ENCODE results near the gene TMEM95. TPM values are rescaled to one million over a fixed set of nuclear protein-coding genes. Genes with fewer than 3 reads are reported as not detected.

Gene TMEM95
- total RNA-seq, 1 donor from 2014 or later: not detected

DNA sequence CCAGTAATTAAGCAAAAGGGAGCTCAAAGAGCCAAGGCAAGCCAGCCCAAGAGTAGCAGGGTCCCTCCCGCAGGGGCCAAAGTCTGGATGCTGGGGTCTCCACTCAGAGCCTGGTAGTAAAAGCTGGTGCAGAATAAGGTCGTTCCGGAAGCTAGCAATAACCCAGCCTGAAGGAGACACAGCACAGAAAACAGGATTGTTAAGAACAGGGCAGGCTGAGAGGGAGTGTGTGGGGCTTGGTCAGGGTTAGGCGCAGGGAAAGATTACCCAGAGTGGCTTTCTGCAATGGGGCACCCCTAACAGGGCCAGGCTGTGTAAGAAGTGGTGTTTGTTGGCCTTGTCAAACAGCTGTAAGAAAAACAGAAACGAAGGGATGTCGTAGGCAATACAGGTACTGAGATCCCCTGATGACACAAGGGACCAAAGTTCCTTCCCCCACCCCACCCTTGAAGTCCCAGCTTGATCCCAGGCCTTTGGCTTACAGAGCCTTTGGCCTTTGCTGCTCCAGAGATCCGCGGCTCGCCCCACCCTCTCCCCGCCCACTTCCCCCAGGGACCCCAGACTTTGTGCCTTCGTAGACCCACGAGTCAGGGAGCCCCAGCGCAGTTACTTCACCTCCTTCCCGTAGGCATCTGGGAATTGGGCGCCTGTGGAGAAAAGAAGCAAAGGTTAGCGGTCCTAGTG, 48.2 kb downstream of the TMEM95 start:
- Histone ChIP-seq H3K36me3 (ENCODE audit: control insufficient read depth, insufficient read depth, low read length) (no peaks in the 10 kb centered on the region), H3K4me3 (ENCODE audit: low read depth, low read length) (peak overlapping the region; percentile 68), H3K27me3 (ENCODE audit: control insufficient read depth, insufficient read depth, low read length) (no peaks in the 10 kb centered on the region)
- TF ChIP-seq, protein P1, sequence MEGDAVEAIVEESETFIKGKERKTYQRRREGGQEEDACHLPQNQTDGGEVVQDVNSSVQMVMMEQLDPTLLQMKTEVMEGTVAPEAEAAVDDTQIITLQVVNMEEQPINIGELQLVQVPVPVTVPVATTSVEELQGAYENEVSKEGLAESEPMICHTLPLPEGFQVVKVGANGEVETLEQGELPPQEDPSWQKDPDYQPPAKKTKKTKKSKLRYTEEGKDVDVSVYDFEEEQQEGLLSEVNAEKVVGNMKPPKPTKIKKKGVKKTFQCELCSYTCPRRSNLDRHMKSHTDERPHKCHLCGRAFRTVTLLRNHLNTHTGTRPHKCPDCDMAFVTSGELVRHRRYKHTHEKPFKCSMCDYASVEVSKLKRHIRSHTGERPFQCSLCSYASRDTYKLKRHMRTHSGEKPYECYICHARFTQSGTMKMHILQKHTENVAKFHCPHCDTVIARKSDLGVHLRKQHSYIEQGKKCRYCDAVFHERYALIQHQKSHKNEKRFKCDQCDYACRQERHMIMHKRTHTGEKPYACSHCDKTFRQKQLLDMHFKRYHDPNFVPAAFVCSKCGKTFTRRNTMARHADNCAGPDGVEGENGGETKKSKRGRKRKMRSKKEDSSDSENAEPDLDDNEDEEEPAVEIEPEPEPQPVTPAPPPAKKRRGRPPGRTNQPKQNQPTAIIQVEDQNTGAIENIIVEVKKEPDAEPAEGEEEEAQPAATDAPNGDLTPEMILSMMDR (IDR thresholded peaks at IDR 0.05; ENCODE audit: insufficient read depth, low read length, poor library complexity, severe bottlenecking): no peak
- DNase-seq (ENCODE audit: low read depth): no peak

DNA sequence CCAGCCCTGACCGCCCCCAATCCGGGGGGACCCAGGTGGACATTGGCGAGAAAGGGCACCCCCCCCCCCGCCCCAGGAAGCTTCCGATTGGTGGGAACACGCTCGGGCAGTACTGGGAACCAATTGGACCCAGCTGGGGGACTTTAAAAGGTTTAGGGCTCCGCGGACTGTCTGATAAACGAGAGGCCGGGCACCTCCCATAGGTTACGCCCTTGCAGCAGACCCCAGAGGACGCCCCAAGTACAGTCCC, 48.7 kb downstream of the TMEM95 start:
- H3K27me3 ChIP-seq (ENCODE audit: control insufficient read depth, insufficient read depth, low read length): no peaks in the 10 kb centered on the region
- peak overlapping the region; percentile 68 for H3K4me3 ChIP-seq (ENCODE audit: low read depth, low read length)
- TF ChIP-seq, protein P1 (IDR thresholded peaks at IDR 0.05; ENCODE audit: insufficient read depth, low read length, poor library complexity, severe bottlenecking): no peak
- H3K36me3 ChIP-seq (ENCODE audit: control insufficient read depth, insufficient read depth, low read length): no peaks in the 10 kb centered on the region
- DNase-seq (ENCODE audit: low read depth): no peak

DNA sequence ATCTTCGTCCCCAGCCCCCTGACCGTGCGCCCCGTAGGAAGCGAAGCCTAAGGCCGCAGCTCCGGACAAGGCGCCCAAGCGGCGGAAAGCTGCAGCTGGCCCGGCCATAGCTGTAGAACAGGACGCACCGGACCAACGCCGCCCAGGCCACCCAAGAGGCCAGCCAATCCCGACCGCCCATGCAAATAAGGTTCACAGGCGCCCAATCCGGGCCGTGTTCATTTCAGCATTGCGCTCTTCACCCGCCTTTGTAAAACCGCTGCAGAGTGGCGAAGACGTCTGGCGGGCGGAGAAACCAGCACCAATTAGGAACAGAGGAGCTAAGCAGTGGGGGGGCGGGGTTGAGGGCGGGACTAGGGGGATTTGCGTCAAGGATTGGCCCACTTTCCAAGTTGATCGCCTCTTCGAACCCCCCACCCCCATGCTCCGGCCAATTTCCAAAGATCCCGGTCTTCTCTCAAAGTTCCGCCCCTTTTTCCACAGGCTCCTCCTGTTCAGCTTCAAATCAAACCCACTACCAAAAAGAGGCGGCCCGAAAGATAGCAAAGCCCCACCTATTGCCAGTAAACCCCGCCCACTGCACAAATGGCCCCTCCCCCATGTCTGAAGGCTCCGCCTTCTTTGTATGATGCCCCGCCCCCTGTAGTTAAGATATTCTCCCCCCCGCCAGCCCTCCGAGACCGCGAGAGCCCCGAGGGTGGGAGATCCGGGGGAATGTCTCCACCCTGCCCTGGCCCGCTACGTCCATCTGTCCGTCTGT, 49.2 kb downstream of the TMEM95 start, which contains the start of gene TMEM256:
Gene TMEM256 (minus strand): TSS at position 121 of the 760 bp plus-strand sequence. CDS start 13 bp downstream, at position 108.
- peak; percentile 96 for DNase-seq (ENCODE audit: low read depth)
- H3K27me3 ChIP-seq (ENCODE audit: control insufficient read depth, insufficient read depth, low read length): no peaks in the 10 kb centered on the region
- TF ChIP-seq, protein P1 (IDR thresholded peaks at IDR 0.05; ENCODE audit: insufficient read depth, low read length, poor library complexity, severe bottlenecking): no peak
- H3K36me3 ChIP-seq (ENCODE audit: control insufficient read depth, insufficient read depth, low read length): no peaks in the 10 kb centered on the region
- peak within 1 kb of the TSS; percentile 72 for H3K4me3 ChIP-seq (ENCODE audit: low read depth, low read length)

DNA sequence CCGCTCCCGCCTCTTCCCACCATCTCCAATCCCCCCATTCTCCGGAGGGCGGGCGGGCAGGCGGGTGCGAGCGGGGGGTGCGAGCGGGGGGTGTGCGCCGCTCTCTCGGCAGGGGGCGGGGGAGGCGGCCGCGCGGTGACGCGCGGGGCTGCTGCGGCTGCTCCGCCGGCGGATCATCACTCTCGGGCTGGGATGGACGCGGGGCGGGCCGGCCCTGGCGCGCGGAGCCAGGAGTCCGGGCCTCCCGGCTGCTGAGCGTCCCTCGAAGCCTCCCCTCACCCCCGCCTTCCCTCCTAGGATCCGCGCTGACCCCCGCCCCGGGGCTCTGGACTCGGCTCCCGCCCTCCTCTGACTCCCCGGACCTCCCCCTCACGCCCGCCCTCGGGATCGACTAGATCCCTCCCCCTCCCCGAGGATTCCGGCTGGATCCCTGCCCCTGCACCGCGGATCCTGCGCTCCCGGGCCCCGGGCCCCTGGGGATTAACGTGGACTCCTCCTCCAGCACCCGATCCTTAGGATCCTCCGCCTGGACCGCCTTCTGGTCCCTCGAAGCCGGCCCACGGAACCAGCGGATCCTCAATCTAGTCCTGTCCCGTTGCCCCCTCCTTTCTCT, 49.9 kb downstream of the TMEM95 start:
- DNase-seq (ENCODE audit: low read depth): no peak
- Histone ChIP-seq H3K36me3 (ENCODE audit: control insufficient read depth, insufficient read depth, low read length) (no peaks in the 10 kb centered on the region), H3K4me3 (ENCODE audit: low read depth, low read length) (peak overlapping the region; percentile 72), H3K27me3 (ENCODE audit: control insufficient read depth, insufficient read depth, low read length) (no peaks in the 10 kb centered on the region)
- TF ChIP-seq, protein P1 (IDR thresholded peaks at IDR 0.05; ENCODE audit: insufficient read depth, low read length, poor library complexity, severe bottlenecking): no peak

DNA sequence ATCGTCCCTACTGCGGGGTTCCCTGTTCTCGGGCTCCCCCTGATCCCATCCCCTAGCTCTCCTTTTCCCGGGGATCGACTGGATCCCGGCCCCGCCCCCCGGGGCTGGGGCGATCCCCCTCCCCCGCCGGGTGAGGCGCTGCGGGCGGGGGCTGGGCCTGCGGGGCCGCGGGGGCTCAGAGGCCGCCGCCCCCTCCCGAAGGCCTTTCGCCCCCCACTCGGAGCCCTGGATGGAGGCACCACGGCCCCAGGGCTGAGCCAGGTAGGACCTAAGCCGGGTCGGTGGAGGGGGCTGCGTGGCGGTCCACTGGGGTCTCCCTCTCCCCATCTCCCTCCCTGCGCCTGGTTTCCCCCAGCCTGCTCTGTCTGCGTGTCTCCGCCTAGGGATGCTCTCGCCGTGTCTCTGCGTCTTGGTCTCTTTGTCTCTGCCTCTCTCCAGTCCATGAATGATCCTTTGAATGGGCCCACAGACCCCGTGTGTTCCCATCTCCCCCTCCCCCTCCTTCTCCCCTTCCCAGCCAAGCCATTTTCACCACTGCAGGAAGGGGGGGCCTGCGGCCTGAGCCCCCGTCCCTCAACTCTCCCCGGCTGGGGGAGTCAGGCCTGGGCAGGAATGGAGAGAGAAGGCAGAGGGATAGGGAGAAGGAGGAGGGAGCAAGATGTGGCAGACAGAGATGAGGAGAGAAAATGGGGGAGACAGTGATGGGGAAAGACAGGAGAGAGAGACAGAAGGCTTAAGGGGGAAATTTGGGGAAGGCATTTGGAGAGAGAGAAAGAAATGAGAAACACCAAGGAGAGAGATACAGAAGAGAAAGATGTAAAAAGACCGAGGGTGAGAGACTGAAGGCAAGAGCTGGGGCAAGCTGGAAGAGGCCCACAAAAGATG, 50.6 kb downstream of the TMEM95 start:
- DNase-seq (ENCODE audit: low read depth): no peak
- Histone ChIP-seq H3K36me3 (ENCODE audit: control insufficient read depth, insufficient read depth, low read length) (no peaks in the 10 kb centered on the region), H3K4me3 (ENCODE audit: low read depth, low read length) (peak overlapping the region; percentile 72), H3K27me3 (ENCODE audit: control insufficient read depth, insufficient read depth, low read length) (no peaks in the 10 kb centered on the region)
- TF ChIP-seq, protein P1 (IDR thresholded peaks at IDR 0.05; ENCODE audit: insufficient read depth, low read length, poor library complexity, severe bottlenecking): no peak

All from kidney epithelial cell (primary cell).